ENCODE data around the gene ROR2.

DNA sequence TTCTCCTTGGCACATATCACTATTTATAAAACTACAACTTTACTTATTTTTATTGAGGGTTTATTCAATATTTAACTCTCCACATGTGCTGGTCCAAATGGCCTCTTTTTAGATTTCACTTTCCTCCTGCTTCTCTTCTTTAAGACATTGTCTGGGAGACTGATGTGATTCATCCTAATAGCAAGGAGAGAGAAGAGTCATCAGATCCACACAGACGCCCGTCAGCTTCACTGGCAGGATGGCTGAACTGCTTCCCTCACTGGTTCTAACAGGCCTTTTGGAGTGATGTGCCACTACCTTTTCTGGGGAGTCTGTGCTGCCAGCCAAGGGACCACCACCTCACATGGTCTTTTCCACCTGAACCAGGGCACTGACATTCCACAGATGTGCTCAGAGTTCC lies 16.5 kb upstream of the ROR2 start:
- TF ChIP-seq EZH2 (IDR thresholded peaks at IDR 0.05; ENCODE audit: borderline replicate concordance, low read depth, low read length, severe bottlenecking), result no peak
- TF ChIP-seq, protein P1, sequence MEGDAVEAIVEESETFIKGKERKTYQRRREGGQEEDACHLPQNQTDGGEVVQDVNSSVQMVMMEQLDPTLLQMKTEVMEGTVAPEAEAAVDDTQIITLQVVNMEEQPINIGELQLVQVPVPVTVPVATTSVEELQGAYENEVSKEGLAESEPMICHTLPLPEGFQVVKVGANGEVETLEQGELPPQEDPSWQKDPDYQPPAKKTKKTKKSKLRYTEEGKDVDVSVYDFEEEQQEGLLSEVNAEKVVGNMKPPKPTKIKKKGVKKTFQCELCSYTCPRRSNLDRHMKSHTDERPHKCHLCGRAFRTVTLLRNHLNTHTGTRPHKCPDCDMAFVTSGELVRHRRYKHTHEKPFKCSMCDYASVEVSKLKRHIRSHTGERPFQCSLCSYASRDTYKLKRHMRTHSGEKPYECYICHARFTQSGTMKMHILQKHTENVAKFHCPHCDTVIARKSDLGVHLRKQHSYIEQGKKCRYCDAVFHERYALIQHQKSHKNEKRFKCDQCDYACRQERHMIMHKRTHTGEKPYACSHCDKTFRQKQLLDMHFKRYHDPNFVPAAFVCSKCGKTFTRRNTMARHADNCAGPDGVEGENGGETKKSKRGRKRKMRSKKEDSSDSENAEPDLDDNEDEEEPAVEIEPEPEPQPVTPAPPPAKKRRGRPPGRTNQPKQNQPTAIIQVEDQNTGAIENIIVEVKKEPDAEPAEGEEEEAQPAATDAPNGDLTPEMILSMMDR (IDR thresholded peaks at IDR 0.05; ENCODE audit: borderline replicate concordance, extremely low read depth, low read length, poor library complexity, severe bottlenecking), result no peak
